HG03097 (cell line): ENCODE results near the gene IVD.

Experiments
- ATAC-seq: cut with Tn5 transposase; IDR thresholded peaks from one replicate; pipeline ENCODE4 v1.9.1; 2021; ENCODE audit not compliant: unreplicated experiment, low FRiP score

IVD gene

DNA sequence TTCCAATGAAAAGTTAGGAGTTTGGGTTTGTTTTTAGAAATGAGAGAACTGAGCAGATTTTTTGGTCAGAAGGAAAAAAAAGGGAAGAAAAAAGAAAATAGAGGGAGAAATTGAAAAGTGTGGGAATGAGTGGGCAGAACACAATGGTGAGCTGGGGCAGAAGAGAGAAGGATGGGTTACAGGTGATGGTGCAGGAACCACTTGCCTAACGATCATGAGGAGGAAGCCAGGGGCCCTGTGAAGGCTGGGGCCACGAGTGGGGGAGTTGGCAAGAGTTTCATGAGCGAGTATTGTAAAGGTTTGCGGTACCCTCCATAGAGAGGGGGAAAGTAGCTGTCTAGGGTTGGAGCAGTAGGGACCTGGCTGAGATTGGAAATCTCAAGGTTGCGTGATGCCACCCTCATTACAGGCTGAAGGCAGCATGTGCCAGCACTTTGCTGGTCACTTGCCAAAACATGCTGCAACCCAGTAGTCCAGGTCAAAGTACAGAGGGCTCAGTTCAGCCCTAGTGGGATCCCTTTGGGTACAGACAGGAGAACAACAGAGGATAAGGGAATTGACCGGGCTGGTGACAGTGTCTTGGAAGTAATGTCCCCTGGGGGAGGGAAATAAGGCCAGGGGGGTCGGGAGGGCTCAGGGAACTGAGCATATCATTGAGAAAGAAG is 6.6 kb downstream of the IVD start:
- ATAC-seq, result no peak

DNA sequence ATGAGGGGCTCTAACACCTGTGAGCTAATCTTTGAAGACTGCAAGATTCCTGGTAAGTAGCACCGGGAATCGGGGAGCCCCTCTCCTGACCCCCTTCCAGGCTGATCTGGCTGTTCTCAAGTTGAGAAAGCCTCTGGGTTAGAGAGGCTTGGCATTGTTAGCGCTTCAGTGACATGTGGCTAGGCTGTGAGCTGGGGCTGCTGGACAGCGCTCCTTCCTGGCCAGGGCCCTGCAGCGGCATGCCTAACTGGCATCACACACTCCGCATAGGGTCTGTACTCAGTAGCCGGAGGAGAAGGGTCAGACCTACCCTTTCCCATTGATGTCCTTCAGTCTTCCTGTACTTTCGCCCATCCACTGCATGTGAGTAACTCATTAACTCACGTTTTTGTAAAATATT is 7.4 kb downstream of the IVD start:
- no peak for ATAC-seq

DNA sequence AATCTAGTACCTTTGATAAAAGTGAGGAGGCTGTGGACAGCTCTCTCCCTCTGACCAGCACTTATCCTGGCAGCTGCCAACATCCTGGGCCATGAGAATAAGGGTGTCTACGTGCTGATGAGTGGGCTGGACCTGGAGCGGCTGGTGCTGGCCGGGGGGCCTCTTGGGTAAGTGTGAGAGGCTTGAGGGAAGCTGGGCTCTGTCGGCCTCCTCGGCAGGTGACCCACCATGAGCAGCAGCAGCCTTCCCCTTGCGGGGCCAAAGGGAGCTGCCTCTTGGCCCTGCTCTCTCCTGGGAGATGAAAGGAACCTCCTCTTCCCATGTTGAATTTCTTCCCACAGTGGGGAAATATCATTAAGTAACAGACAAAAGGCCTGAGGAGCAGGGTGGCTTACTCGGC is 9.2 kb downstream of the IVD start:
- no peak for ATAC-seq

DNA sequence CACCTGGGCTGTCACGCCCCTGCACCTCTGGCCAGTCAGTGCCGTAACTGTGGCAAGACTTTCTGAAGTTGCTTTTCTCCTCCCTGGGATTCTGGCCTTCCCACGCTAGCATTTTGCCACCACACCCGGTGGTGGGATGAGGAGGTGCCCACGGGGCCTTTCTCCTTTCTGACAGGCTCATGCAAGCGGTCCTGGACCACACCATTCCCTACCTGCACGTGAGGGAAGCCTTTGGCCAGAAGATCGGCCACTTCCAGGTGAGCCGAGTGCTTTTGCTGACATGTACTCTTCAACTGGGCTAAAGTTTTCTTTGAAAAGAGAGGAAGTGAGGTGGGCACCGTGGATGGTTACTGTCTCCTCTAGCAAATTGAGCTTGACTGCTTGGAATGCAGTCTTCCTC is 9.6 kb downstream of the IVD start:
- ATAC-seq, result no peak

DNA sequence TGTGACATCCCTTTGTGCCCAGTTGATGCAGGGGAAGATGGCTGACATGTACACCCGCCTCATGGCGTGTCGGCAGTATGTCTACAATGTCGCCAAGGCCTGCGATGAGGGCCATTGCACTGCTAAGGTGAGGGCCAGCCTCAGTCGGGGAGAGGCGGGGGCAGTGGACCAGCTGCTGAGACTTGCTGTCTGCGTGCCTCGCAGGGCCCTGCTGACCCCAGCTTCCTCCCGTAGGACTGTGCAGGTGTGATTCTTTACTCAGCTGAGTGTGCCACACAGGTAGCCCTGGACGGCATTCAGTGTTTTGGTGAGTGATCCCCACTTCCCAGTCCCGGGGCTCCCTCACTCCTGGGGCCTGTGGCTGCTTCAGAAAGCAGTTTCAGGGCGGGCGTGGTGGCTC is 10.5 kb downstream of the IVD start:
- ATAC-seq, result no peak

DNA sequence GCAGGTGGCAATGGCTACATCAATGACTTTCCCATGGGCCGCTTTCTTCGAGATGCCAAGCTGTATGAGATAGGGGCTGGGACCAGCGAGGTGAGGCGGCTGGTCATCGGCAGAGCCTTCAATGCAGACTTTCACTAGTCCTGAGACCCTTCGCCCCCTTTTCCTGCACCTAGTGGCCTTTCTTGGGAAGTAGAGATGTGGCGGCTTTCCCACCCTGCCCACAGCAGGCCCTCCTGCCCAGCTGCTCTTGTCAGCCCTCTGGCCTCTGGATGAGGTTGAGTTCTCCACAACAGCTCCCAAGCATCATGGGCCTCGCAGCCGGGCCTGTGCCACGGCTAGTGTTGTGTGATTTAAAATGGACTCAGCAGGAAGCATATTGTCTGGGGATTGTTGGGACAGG is 12.5 kb downstream of the IVD start:
- ATAC-seq, result no peak

DNA sequence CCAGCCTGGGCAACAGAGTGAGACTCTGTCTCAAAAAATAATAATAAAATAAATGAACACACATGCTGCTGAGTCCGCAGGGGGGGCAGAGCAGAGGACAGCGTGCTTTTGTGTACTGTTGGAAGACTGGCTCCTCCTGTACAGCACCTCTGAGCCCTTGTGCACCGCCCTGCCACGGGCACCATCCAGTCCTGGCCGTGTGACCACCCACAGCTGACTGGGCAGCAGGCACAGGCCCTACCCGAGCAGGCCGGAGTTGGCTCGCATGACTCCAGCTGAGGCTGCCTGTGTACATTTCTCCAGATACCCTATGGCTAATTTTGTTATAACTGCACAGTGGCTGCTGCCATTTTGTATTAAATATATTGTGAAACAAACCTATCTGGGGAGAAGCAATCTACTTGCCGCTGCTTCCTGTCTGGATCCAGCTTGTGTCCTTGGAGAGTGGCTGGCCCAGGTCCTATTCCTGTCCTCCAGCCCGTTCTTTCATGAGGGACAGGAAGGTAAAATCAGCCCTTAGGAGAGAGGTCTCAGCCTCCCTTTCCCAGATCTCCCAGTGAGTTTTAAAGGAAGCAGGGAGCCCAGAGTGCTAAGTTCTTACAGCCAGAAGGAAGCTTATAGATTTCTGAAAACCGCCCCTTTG is 14.6 kb downstream of the IVD start:
- no peak for ATAC-seq

DNA sequence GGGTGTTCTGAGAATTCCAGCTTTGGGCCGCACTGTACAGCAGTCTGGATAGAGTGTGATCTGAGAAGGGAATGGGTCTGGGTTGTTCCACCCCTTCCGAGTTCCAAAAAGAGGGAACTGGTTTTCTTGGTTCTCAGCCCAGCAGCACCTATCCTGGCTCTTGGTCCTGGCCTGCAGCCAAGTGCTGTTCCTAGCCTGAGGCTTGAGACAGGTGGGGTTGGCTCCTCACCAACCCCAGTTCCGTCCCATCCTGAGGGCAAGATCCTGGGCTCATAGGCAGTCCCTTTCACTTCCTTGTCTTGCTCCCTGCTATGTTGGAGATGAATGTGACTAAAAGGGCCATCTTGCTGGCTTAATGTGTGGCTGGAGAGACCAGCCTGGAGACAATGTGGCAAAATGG is 15.2 kb downstream of the IVD start:
- no peak for ATAC-seq

DNA sequence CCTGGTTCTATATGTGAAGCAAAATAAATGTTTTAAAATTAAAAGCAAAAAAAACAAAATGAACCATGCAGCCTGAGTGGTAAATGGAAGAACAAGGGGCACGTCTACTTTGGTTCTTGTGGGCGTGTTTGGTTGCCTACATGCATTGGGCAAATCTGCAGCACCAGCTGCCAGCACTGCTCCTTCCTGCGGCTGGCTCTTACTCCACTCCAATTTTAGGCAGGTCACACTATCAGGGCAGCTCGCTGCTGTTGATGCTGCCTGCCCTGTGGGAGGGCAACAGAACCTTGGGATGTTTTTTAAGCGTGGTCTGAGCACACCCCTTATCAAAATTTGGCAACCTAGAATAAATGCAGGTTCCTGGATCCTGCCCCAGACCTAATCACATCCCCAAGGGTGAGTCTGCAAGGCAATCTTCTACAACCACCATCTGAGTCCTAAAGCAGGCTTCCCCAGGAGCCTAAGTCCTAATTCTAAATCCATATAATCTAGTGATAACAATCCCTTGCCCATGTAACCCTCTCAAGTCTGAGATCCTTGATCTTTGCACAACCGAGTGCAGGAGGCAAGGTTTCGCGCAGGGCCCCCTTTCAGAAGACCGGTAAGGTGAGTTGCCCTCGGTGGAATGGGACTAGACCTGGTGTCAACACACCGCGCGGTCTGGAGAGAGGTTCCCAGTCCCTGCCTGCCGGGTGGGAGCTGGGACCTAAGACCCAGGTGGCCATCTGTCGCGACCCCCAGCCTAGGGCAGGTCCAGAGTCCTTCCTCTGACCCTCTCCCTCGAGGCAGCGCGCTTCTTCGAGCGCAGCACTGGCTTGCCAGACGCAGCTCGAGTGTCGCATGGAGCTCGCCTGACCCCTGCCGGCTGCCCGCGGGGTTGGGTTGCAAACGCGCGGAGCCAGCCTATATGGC is 15.9 kb downstream of the IVD start:
- no peak for ATAC-seq

DNA sequence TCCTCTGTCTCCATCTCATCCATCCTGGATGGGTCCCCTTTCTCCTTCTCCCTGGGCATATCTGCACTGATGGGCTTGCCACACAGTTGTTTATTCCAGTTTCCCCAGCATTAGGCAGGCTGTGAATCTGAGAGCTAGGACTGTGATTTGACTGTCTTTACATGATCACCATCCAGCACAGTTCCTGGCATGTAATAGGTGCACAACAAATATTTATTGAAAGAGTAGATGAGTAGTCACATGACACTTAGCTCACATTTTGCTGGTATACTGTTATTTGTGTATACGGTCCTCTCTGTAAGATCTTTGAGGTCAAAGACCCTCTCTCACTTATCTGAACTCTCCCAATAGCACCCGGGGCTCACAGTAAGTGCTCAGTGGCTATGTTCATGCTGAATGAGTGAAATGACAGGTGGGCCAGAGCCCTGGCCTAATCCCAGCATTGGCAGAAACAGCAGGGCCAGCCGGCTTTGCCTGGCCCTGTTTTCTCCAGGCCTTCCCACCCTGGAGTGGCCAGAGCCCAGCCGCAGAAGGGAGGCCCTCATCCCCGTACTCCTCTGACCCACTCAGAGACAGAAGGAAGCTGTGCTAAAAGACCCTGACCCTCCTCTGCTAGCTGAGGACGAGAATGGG is 19.0 kb downstream of the IVD start:
- ATAC-seq, result no peak

DNA sequence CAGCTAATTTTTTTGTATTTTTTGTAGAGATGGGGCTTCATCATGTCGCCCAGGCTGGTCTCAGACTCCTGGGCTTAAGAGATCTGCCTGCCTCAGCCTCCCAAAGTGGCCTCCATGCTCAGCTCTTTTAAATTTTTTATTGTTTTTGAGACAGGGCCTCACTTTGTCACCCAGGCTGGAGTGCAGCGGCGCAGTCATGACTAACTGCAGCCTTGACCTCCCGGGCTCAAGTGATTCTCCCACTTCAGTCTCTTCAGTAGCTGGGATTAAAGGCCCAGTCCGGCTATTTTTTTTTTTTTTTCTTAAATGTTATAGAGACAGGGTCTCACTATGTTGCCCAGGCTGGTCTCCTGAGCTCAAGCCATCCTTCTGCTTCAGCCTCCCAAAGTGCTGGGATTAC is 20.1 kb downstream of the IVD start:
- ATAC-seq, result no peak

DNA sequence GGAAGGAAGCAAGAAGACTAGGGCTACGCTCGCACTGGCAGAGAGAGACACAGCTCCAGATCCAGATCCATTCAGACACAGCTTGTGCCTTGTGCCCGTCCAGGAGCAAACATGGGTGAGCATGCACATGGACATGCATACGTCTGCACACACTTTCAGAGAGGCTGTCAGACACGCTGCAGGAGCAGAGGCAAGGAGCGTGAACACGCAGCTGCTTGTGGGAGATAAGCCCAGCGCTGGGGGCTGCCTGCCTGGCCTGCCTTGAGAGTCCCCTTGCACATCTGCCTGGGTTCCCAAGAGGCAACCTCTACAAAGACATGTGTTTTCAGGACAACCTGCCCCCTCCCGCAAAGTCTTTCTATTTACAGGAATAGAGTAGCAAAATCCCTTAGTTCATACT is 21.6 kb downstream of the IVD start:
- no peak for ATAC-seq

DNA sequence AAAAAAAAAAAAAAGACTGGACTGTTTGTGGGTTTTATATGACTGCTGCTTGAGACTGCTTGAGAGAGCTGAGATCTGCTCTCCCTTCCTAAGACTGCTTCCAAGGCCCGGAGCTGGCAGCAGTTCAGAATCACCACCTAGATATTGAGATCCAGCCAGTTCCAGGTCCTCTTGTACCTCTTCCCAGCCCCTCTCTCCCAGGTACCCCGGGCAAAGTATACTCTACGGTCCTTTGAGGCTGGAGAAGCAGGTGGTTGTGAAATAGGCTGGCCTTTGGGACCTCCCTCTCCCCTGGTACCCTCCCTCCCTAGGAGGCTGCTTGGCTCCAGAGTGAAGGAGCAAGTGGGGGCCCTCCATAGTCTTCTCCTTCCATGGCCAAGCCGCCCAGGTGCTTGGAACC is 22.6 kb downstream of the IVD start:
- no peak for ATAC-seq

DNA sequence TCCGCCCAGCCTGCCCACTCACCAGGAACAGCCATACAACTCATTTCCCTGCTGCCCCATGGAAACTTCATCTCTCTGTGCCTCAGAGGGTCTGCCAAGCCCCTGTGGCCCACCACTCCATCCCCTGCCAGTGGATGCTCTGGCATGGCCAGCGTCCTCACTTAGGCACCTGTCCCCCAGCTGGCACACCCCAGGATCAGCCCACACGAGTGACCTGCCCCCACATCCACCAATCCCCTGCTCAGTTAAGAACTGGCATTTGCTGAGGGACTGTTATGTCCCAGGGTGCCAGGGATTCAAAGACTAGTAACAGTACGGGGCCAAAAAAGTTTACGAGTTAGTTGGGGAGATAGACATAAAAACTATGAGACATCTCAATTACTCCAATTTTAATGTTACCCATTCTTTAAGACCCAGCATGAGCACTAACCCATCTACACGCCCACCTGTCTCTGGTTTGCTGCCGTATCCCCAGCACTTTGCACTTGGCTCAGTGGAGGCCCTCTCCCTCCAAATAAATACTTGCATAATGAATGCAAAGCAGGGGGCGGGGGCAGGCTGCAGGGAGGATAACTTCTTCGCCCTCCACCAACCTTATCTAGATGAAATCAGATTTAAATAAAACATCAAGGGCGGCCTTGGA is 23.6 kb downstream of the IVD start:
- ATAC-seq, result no peak

DNA sequence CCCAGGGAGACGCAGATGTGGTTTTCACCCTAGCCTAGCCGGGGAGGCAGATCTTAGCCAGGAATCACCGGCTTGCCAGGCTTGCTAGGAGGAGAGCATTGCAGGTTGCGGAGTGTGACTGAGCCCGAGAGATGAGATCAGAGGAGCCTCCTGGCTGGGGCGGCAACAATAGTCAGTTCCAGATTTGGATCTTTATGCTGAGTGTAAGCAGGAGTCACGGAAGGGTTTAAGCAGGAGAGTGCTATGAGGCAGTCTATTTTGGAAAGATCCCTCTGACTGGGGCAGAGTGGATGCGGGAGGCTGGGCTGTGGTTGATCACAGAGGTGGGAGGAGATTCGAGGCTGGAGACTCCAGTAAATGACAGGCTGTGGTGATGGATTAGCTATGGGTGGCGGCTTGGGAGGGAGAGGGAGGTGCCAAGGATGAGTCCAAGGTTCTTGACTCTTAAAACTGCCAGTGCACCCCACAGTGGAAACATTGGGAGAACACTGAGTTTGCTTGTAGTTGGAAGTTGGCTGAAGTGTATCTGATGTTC is 24.7 kb downstream of the IVD start:
- no peak for ATAC-seq

DNA sequence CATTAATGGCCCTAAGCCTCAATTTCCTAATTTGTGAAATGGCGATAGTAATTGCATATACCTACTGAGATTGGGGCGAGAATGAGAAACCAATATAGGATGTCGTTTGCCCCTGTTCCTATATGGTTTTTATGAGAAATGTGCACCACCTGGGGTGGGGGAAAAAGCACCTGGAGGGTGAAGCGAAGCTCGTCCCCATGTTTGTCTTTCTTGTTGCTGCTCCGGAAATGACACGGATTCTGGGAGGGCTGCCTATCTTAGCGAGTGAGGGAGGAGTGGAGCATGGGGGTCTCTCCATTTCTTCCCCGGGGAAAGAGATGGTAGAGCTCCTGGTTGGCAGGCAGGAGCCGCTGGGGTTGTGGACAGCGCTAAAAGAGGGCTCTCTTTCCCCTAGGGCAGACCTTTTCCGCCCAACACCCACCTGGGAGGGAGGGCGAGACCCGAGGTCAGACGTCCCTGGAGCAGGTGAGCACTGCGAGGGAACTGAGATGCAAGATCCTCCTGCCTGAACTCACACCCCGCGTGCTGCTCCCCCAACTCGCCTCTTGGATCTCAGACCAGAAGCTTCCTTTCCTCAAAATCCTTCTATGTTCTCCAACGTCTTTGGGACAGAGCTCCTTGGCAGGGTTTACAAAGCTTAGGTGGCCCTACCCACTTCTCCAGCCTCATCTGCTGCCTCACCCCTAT is 29.6 kb downstream of the IVD start:
- ATAC-seq, result no peak

DNA sequence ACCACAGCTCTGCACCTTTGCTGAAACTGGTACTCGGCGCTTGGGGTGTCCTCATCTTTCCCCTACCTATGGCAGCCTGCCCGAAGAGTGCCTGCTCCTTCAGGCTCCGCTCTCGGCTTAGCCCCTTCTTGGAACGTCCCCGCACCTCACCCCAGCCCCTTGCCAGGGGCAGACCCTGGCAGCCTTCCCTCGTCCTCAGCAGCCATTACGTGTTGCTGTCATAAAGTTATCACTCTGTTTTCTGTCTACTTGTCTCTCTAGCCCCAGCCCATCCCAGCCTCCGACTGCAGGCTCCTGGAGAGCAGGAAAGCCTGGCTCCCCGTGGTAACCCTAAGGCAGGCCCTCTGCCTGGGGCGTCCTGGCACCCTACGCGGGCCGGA is 30.1 kb downstream of the IVD start:
- no peak for ATAC-seq

DNA sequence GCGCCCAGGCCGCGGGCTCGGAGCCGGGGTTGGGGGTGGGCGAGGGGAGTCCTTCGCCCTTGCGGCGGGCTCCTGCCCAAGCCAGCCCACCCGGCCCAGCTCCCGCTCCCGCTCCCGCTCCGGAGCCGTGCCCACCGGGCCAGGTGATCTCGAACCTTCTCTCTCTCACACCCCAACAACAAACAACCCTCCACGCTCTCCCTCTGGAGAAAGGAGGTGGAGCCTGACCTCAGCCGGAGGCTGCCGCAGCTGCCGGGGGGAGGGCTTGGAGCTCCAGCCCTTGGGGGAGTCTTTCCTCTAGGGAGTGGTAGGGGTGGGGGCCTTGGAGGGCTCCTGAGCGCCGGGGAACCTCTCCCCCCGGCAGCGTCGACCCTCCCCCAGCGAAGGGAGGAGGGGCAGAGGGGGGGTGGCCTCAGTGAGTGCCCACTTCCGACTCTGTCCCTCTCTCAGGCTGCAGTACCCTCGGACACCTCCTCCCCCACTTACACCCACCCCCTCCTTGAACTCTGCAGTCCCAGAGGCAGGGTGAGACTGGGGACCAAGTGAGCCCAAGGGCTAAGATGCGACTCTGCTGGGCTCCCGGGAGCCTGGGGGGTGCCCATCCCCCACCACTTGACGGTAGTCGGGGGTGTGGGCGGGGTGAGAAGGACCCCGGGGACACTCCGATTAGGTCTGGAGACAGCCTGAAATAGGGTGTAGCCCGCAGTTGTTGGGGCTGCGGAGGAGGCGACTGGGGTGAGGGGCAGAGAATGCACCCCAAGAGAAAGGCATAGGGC is 30.7 kb downstream of the IVD start:
- no peak for ATAC-seq
